MM.1S (cell line): ENCODE results near the gene TGFB2.

Experiments
- EZH2 ChIP-seq: fragments of 300-600 bp; sonication (generic); optimal IDR thresholded peaks from 2 replicates; pipeline ENCODE3; 2017; ENCODE audit warnings: low read depth, mild to moderate bottlenecking, antibody characterized with exemption, low read length, mixed read lengths
- TF ChIP-seq, protein P1 (sequence below): fragments of 300-600 bp; sonication (generic); IDR thresholded peaks from 2 replicates; pipeline ENCODE4 v1.5.1; 2016; ENCODE audit warnings: antibody characterized with exemption, low read length, mixed read lengths

DNA sequence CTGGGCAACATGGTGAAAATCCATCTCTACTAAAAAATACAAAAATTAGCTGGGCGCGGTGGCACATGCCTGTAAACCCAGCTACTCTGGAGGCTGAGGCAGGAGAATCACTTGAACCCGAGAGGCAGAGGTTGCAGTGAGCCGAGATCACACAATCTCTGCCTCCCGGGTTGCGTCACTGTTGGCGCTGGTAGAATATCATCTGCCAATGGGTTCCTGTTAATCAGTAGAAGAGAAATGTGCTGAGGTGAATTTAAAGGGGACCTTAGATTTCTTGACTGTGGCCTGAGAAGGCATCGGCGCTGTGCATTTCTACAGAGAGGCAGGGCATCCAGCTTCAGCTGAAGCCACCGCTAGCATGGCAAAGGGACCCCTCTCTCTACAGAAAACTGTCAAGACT lies 68.0 kb downstream of the TGFB2 start:
- no peak for TF ChIP-seq EZH2
- TF ChIP-seq, protein P1, sequence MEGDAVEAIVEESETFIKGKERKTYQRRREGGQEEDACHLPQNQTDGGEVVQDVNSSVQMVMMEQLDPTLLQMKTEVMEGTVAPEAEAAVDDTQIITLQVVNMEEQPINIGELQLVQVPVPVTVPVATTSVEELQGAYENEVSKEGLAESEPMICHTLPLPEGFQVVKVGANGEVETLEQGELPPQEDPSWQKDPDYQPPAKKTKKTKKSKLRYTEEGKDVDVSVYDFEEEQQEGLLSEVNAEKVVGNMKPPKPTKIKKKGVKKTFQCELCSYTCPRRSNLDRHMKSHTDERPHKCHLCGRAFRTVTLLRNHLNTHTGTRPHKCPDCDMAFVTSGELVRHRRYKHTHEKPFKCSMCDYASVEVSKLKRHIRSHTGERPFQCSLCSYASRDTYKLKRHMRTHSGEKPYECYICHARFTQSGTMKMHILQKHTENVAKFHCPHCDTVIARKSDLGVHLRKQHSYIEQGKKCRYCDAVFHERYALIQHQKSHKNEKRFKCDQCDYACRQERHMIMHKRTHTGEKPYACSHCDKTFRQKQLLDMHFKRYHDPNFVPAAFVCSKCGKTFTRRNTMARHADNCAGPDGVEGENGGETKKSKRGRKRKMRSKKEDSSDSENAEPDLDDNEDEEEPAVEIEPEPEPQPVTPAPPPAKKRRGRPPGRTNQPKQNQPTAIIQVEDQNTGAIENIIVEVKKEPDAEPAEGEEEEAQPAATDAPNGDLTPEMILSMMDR, result no peak
